ENCODE data around the gene HEXIM2. TPM values are rescaled to one million over a fixed set of nuclear protein-coding genes. Genes with fewer than 3 reads are reported as not detected.
A peak's percentile ranks its signal among the peaks of the same experiment; 100 is the strongest.

HEXIM2 gene
- total RNA-seq, 2 experiments from 2014 or later, result 5.3 to 8.4 TPM

DNA sequence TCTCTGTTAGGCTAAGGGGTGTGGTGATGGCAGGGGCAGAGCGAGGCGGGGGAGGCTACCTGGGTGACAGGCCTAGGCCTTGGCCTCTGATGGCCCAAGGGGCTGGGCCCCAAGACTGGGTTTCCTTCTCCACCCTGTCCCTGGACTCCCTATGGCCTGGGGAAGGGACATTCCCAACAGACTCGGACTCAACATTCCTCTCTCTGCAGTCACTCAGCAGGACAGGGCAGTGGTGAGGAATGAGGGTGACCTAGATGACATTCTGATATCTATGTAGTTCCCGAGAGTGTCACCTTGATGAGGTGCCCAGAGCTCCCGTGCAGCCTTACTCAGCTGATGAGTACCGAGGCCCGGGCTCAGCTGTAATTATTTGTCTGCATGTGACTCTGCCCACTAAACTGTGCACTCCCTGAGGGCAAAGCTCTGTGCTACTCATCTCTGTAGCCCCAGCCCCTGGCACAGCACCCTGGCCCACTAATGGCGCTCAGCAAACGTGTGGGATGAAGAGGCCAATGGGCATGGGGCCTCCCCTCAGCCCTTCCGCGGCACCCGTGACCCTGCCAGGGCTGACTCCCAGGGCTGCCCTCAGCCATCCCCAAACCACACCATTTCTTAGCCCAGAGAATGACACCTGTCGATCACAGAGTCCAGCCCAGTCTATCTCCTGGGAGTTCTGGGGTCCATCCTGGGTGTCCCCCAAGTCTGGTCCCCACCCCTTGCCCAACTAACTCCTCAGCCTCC, 31.6 kb upstream of the HEXIM2 start:
- POLR2A ChIA-PET, result no interaction called here
- Mint-ChIP-seq H3K9me3 (no peaks in the 10 kb centered on the region), H3K4me1 (peaks cover 5% of the 10 kb centered on the region), H3K36me3 (ENCODE audit: low read depth) (no peaks in the 10 kb centered on the region), H3K4me3 (no peak overlapping the region), H3K27me3 (peaks cover 6% of the 10 kb centered on the region), H3K27ac (no peak overlapping the region)
- CTCF ChIA-PET, result interaction anchor here (0.5 to 1.7 kb wide), 4 partner anchors 9 to 209 kb away, joined by 3 to 6 read pairs (median 4); no protein-coding TSS in a partner anchor
- no peak for DNase-seq

DNA sequence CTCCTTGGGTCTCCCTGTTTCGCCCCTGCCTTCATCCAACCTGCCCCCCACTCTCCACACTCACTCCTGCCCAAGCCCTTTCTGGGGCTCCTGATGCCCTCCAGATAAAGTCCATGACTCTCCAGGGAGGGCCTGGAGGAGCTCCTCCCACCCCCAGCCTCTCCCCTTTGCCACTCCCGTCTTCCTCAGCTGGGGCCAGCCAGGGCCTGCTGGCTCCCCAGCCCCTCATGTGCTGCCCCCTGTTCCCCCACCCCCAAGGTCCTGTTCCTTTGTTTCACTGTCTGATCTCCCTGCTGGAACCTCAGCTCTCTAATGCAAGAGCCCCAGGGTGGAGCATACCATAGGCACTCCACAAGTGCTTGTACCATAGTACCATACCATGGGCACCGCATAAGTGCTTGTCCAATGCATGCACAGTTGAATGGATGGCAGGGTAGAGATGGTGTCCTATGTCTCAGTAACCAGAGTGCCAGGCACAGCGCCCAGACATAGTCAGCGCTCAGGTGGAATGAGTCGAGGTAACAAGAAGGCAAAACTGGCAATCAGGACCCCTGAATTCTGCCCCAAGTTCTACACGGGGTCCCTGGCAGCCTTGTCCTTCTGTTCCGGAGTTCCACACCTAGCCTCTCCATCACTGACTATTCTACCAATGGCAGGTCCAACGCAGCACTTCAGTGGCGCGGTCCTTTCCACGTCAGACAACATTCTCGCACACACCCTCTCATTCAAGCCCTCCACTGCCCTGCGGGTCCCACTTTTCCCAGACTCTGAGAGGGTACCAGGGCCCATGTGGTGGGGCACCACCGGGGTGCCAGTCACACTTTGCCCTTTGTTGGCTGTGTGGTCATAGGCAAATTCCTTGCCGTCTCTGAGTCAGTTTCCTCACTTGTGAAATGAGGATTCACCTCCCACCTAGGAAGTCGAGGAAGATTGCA, 30.7 kb upstream of the HEXIM2 start:
- no peaks in the 10 kb centered on the region for H3K36me3 Mint-ChIP-seq (ENCODE audit: low read depth)
- no peaks in the 10 kb centered on the region for H3K9me3 Mint-ChIP-seq
- peaks cover 6% of the 10 kb centered on the region for H3K27me3 Mint-ChIP-seq
- H3K4me3 Mint-ChIP-seq, result peak overlapping the region; percentile 50
- H3K4me1 Mint-ChIP-seq, result peaks cover 9% of the 10 kb centered on the region
- no peak for DNase-seq
- no peak overlapping the region for H3K27ac Mint-ChIP-seq
- ChIA-PET POLR2A (no interaction called here), CTCF (interaction anchor here (0.5 to 2.4 kb wide), 3 partner anchors 8 to 210 kb away, joined by 3 to 12 read pairs (median 4); no protein-coding TSS in a partner anchor)

DNA sequence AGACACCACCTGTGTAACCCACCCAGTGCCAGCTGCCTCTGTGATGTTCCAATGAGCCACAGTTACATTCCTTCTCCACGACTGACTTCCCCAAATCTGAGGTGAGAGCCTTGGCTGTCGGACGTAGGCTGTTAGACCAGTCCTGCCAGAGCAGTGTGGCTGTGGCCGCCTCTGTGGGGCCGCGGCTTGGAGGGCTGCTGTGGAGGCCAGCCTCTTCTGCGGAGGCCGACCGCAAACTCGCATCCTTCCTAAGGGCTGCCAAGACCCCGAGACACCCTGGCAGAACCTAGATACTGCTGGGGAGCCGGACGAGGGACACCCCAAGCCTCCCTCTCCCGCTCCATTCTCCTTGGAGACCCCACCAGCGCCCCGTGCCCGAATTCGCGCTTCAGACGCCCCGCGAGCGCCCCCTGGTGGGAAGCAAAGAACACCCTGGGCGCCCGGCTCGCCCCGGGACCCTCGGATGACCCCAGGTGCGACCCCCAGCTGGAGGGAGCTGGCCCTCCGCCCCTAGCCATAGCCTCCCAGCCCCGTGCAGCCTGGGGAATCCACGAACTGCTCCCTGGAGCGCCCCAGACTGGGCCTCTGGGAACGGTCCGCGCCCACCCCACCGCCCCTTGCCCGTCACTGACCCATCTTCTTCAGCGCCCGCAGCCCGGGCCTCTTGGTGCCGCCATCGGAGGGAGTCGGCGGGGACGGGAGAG, 29.9 kb upstream of the HEXIM2 start:
- Mint-ChIP-seq H3K4me1 (peaks cover 17% of the 10 kb centered on the region), H3K4me3 (peak overlapping the region; percentile 50), H3K27ac (no peak overlapping the region), H3K36me3 (ENCODE audit: low read depth) (no peaks in the 10 kb centered on the region), H3K9me3 (no peaks in the 10 kb centered on the region), H3K27me3 (peaks cover 6% of the 10 kb centered on the region)
- POLR2A ChIA-PET, result no interaction called here
- DNase-seq, result peak; percentile 54
- CTCF ChIA-PET, result interaction anchor here (0.6 to 2.4 kb wide), 6 partner anchors 12 to 96 kb away, joined by 3 to 12 read pairs (median 4); partner anchors contain the start of gene HEXIM1

DNA sequence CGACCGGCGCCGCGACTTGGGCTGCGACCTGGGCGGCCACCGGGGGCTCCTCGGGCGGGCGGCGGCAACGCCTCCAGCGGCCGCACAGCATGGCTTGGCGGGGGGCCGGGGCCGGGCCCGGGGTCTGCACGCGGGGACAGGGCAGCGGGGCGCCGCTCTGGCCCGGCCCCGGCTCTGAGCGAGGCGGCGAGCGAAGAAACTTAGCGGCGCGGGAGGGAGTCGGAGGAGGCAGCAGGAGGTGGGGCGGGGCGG, 29.4 kb upstream of the HEXIM2 start, which contains the start of gene PLCD3:
PLCD3 (minus strand) TSS at position 196 of the 252 bp plus-strand sequence; CDS start at position 91, 105 bp downstream.
- Mint-ChIP-seq H3K9me3 (no peaks in the 10 kb centered on the region), H3K27me3 (peaks cover 6% of the 10 kb centered on the region), H3K27ac (peak within 1 kb of the TSS; percentile 89), H3K4me3 (peak within 1 kb of the TSS; percentile 80), H3K36me3 (ENCODE audit: low read depth) (no peaks in the 10 kb centered on the region), H3K4me1 (peaks cover 17% of the 10 kb centered on the region)
- ChIA-PET POLR2A (no interaction called here), CTCF (interaction anchor here (0.6 to 2.4 kb wide), 7 partner anchors 13 to 95 kb away, joined by 3 to 12 read pairs (median 3); partner anchors contain the start of gene HEXIM1)
- no peak for DNase-seq

DNA sequence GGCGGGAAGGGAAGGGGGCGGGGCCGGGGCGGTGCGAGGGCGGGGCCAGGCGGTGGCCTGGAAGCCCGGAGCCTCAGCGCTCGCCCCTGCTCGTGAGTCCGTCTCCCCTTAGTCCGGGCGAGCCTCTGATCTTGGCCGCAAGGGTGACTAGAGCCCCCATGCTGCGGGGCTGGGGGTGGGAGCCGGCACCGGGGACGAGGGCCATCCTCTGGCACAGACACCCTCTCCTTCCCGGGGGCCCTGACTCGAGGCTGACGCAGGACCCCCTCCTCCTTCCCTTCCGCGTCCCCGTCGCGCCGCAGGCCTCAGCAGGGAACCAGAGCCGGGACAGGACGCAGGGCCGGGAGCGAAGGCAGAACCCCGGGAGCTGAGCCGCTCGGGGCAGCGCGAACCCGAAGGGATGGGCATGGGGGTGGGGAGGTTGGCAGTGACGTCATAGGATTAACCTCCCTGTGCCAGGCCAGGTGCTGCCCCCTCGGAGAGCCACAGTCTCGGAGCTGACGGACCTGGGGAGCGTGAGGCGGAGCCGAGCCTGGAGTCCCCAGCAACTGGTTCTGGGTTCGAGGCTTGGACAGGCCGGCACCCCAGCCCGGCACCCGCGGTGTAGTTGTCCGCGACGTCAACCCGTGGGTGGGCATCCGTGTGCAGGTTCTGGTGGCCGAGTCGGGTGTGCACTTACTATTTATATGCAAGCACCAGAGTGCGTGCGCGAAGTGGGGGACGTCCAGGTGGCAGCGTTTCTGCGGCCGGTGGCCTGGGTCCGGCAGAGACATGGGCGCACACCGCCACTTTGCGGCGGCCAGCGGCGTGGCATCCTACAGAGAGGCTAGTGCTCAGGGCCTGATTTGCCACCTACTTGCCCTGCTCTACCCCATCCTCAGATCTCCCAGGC, 28.9 kb upstream of the HEXIM2 start:
- no peaks in the 10 kb centered on the region for H3K9me3 Mint-ChIP-seq
- ChIA-PET CTCF (interaction anchor here (0.6 to 2.4 kb wide), 7 partner anchors 13 to 95 kb away, joined by 3 to 12 read pairs (median 3); partner anchors contain the start of gene HEXIM1), POLR2A (no interaction called here)
- H3K27me3 Mint-ChIP-seq, result peaks cover 6% of the 10 kb centered on the region
- peaks cover 17% of the 10 kb centered on the region for H3K4me1 Mint-ChIP-seq
- peak overlapping the region; percentile 80 for H3K4me3 Mint-ChIP-seq
- DNase-seq, result peak; percentile 70
- H3K27ac Mint-ChIP-seq, result peak overlapping the region; percentile 89
- H3K36me3 Mint-ChIP-seq (ENCODE audit: low read depth), result no peaks in the 10 kb centered on the region

DNA sequence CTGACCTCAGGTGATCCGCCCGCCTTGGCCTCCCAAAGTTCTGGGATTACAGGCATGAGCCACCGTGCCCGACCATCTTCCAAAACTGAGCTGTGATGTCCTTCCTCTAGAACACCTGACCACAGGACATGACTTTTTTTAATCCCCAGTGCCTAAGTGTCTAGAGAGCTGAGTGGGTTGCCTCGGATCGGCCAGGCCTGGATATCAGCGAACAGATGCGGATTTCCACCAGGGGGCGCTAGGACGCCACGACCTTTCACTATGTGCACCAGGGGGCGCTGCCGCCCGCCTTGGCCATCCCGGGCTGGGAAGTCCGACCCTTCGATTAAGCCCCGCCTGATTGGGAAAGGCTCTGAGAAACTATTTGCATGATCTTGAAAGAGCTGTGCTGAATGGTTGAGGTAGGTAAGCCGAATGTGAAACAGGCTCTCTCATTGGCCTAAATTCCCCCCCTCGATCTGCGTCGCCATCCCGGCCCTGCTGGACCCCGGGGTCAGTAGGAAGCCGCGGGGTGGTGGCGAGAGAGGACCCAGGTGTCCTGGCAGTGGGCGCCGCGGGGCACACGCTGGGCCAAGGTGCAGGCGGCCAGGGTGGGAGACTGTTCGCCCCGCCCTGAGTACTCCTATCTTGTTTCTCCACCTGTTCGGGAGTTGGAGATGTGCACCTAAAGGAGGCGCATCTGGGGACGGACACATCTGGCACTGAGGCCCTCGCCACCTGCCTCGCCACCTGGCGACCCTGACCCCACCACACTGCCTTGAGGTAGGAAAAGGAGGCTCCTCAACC, 26.3 kb upstream of the HEXIM2 start, which contains the start of gene ACBD4:
ACBD4 (plus strand) TSS at position 496 of the 786 bp plus-strand sequence. CDS start 458 bp downstream, outside the sequence.
- H3K9me3 Mint-ChIP-seq, result no peaks in the 10 kb centered on the region
- peak; percentile 98 for DNase-seq
- H3K27me3 Mint-ChIP-seq, result peaks cover 6% of the 10 kb centered on the region
- peaks cover 17% of the 10 kb centered on the region for H3K4me1 Mint-ChIP-seq
- POLR2A ChIA-PET, result interaction anchor here (0.9 to 1.1 kb wide), 3 partner anchors 12 to 17 kb away, joined by 3 to 5 read pairs (median 4); partner anchors contain the start of gene HEXIM1
- peak within 1 kb of the TSS; percentile 91 for H3K4me3 Mint-ChIP-seq
- peak within 1 kb of the TSS; percentile 86 for H3K27ac Mint-ChIP-seq
- no peaks in the 10 kb centered on the region for H3K36me3 Mint-ChIP-seq (ENCODE audit: low read depth)
- CTCF ChIA-PET, result interaction anchor here (0.6 to 4.9 kb wide), 97 partner anchors 10 to 1010 kb away, joined by 3 to 203 read pairs (median 7); partner anchors contain the start of genes EFTUD2, FMNL1, HEXIM1 and HEXIM2

DNA sequence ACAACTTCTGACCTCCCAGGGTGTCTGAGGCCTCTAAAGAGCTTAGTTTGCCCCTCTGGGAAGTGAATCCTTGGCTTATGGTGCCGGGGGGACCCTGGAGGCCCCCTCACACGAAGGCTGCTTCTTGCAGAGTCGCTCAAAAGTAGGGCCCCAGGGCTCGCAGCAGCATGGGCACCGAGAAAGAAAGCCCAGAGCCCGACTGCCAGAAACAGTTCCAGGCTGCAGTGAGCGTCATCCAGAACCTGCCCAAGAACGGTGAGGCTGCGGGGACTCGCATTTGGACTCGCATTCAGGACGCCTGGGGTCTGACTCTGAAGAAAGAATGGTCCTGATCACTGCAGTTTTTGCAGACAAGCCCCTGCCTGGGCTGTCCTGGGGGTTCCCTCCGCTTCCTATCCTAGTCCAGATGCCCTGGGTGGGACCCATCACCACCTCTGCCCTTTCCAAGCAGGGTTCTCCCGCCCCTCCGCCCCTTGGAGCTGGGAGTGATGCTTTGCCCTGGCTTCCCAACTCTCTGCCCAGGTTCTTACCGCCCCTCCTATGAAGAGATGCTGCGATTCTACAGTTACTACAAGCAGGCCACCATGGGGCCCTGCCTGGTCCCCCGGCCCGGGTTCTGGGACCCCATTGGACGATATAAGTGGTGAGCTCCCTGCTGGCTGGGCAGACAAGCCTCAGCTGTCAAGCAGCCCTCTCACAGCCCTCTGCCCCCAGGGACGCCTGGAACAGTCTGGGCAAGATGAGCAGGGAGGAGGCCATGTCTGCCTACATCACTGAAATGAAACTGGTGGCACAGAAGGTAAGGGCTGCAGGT, 25.5 kb upstream of the HEXIM2 start:
- ChIA-PET POLR2A (interaction anchor here (0.9 to 1.1 kb wide), 3 partner anchors 11 to 16 kb away, joined by 3 to 5 read pairs (median 4); partner anchors contain the start of gene HEXIM1), CTCF (interaction anchor here (0.6 to 4.9 kb wide), 90 partner anchors 9 to 1009 kb away, joined by 3 to 203 read pairs (median 7); partner anchors contain the start of genes EFTUD2, FMNL1, HEXIM1 and HEXIM2)
- peaks cover 21% of the 10 kb centered on the region for H3K4me1 Mint-ChIP-seq
- H3K9me3 Mint-ChIP-seq, result no peaks in the 10 kb centered on the region
- peaks cover 1% of the 10 kb centered on the region for H3K27me3 Mint-ChIP-seq
- peak overlapping the region; percentile 91 for H3K4me3 Mint-ChIP-seq
- H3K27ac Mint-ChIP-seq, result peak overlapping the region; percentile 86
- H3K36me3 Mint-ChIP-seq (ENCODE audit: low read depth), result peaks cover 4% of the 10 kb centered on the region
- no peak for DNase-seq

DNA sequence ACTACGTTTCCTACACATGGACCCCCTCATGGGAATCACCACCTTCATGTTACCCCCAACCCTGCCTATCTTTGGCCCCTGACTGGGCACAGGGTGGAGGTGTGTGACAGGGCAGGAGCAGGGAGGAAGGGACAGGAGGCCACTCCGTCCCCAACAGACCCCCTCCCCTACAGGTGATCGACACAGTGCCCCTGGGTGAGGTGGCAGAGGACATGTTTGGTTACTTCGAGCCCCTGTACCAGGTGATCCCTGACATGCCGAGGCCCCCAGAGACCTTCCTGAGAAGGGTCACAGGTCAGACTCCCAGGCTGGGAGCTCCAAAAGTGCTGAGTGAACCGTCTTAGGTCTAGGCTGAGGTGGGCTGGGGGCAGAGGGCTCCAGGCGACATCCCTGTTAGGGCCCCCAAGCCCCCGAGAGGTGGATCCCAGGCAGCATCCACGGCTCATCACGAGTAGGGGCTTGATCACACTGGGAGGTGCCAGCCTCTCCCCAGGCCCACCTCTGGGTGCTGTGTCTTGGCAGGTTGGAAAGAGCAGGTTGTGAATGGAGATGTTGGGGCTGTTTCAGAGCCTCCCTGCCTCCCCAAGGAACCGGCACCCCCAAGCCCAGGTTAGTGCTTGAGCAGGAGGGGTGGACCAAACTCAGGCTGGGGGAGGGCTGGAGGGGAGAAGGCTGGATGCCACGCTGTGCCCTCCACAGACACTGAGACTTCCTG, 24.7 kb upstream of the HEXIM2 start:
- Mint-ChIP-seq H3K4me1 (peaks cover 27% of the 10 kb centered on the region), H3K4me3 (peak overlapping the region; percentile 91), H3K9me3 (no peaks in the 10 kb centered on the region), H3K27ac (no peak overlapping the region), H3K27me3 (no peaks in the 10 kb centered on the region), H3K36me3 (ENCODE audit: low read depth) (peaks cover 4% of the 10 kb centered on the region)
- DNase-seq, result no peak
- POLR2A ChIA-PET, result no interaction called here
- CTCF ChIA-PET, result interaction anchor here (2.1 to 4.9 kb wide), 6 partner anchors 12 to 166 kb away, joined by 9 to 203 read pairs (median 30); partner anchors contain the start of gene HEXIM1

DNA sequence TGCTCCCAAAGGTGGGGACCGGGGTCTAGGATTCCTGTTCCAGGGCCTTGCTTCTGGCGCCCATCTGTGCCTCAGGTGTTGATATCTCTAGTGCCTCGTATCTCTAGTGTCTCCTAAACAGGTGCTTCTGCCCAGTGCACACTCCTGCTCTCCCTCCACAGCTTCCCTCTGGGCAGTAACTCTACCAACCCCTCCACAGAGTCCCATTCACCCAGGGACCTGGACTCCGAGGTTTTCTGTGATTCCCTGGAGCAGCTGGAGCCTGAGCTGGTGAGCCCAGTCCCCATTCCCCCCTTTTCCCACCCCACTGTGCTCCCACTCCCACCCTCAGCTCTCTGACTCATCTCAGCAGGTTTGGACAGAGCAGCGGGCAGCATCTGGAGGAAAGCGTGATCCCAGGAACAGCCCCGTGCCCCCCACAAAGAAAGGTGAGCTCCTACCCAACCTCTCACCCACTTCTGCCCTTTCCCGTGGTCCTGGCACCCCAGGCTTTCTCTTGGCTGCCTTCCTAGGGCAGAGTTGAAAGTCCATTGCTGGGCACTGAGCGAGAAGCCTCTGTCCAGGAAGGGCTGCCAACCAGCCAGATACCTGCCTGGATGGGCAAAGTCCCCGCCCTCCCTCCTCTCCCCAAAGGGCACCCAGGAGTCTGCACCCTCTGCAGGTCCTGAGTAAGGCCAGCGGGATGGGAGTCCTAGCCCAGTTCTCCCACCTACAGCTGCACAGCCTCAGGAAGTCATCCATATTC, 23.9 kb upstream of the HEXIM2 start:
- peak overlapping the region; percentile 60 for H3K27ac Mint-ChIP-seq
- no peaks in the 10 kb centered on the region for H3K9me3 Mint-ChIP-seq
- POLR2A ChIA-PET, result no interaction called here
- peaks cover 4% of the 10 kb centered on the region for H3K36me3 Mint-ChIP-seq (ENCODE audit: low read depth)
- peaks cover 27% of the 10 kb centered on the region for H3K4me1 Mint-ChIP-seq
- no peak overlapping the region for H3K4me3 Mint-ChIP-seq
- DNase-seq, result no peak
- H3K27me3 Mint-ChIP-seq, result no peaks in the 10 kb centered on the region
- CTCF ChIA-PET, result interaction anchor here (2.8 to 4.9 kb wide), 3 partner anchors 15 to 59 kb away, joined by 13 to 203 read pairs (median 105); partner anchors contain the start of gene HEXIM1

All from activated CD4-positive, alpha-beta T cell treated with anti-CD3 and anti-CD28 coated beads, Interleukin-2, amount 10 ng/mL, durations not matched to agents 7 days and 5 days (primary cell).